ENCODE results near the gene FYTTD1.

Gene FYTTD1

GRCh38 chr3:197737749-197738462 lies 11.8 kb upstream of the FYTTD1 start:
- no peak for DNase-seq

GRCh38 chr3:197742787-197743186 lies 6.9 kb upstream of the FYTTD1 start:
- DNase-seq = no peak

GRCh38 chr3:197746209-197746608 lies 3.5 kb upstream of the FYTTD1 start:
- DNase-seq = no peak

- DNase-seq = no peak
These were observed 2.9 kb upstream of the FYTTD1 start for GRCh38 chr3:197746801-197747237.

- DNase-seq = no peak
These were observed 927 bp upstream of the FYTTD1 start for GRCh38 chr3:197748597-197749314.

- peak; percentile 82 for DNase-seq
These were observed 425 bp upstream of the FYTTD1 start for GRCh38 chr3:197749315-197749600.

GRCh38 chr3:197750396-197750831 lies 731 bp downstream of the FYTTD1 start:
- peak; percentile 22 for DNase-seq

GRCh38 chr3:197750858-197751737 lies 1.4 kb downstream of the FYTTD1 start:
- DNase-seq = no peak

- no peak for DNase-seq
These were observed 2.4 kb downstream of the FYTTD1 start for GRCh38 chr3:197752107-197752506.

GRCh38 chr3:197753263-197753662 lies 3.6 kb downstream of the FYTTD1 start:
- DNase-seq = no peak

GRCh38 chr3:197756704-197757103 lies 7.0 kb downstream of the FYTTD1 start:
- DNase-seq = no peak

- no peak for DNase-seq
These were observed 8.8 kb downstream of the FYTTD1 start for GRCh38 chr3:197758512-197758911.

GRCh38 chr3:197761784-197762183 lies 12.1 kb downstream of the FYTTD1 start:
- no peak for DNase-seq

GRCh38 chr3:197775317-197775716 lies 25.6 kb downstream of the FYTTD1 start:
- DNase-seq = no peak

- DNase-seq = no peak
These were observed 32.5 kb downstream of the FYTTD1 start for GRCh38 chr3:197782230-197782629.

GRCh38 chr3:197784019-197784585 lies 34.4 kb downstream of the FYTTD1 start:
- no peak for DNase-seq

- no peak for DNase-seq
These were observed 37.7 kb downstream of the FYTTD1 start for GRCh38 chr3:197787412-197787811.

GRCh38 chr3:197789309-197789708 lies 39.6 kb downstream of the FYTTD1 start:
- DNase-seq = no peak

GRCh38 chr3:197790033-197790432 lies 40.4 kb downstream of the FYTTD1 start:
- DNase-seq = no peak

GRCh38 chr3:197791113-197791891 lies 41.6 kb downstream of the FYTTD1 start, which contains the start of gene LRCH3:
Gene LRCH3, plus strand, starts transcription at chr3:197791254. Its CDS starts 25 bp downstream, at chr3:197791279.
- DNase-seq = peak; percentile 75

GRCh38 chr3:197791892-197792647 lies 42.4 kb downstream of the FYTTD1 start:
- no peak for DNase-seq

- no peak for DNase-seq
These were observed 43.6 kb downstream of the FYTTD1 start for GRCh38 chr3:197793247-197793646.

Data from NCI-H1092 (cell line).